ENCODE data around the gene TOPBP1. TPM values are rescaled to one million over a fixed set of nuclear protein-coding genes. Genes with fewer than 3 reads are reported as not detected.
A peak's percentile ranks its signal among the peaks of the same experiment; 100 is the strongest.

Gene TOPBP1
- total and polyA plus RNA-seq, 2 experiments from 2014 or later, result 15.8 to 42.2 TPM

DNA sequence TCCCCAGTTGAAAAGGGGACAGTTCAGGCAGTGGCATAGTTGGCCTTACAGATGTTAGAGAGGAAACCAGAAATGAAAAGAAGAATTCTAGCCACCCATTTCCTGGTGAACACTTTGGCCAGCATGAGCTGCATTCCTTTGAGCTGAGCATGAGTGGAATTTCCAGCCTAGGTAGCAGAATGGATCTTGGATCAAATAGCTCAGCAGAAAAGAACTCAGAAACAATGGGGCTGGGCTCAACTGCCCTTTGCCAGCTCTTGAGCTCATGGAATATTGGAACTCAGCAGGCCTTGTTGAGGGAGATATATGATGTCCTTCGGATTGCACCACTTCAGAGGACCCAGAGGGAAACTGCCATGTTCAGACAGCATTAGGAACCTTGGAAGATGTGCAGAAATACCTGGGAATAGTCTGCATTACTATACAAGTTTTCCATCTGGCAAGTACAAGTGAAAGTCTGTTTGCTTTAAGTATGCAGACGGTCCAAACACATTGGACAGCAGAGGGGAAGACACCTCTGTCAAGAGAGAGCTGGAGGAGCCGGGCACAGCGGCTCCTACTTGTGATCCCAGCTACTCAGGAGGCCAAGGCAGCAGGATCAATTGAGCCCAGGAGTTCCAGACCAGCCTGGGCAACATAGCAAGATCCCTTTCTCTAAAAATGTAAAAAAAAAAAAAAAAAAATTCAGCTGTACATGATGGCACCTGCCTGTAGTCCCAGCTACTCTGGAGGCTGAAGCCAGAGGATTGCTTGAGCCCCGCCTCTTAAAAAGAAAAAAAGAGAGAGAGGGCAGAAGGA is 91.4 kb downstream of the TOPBP1 start:
- Mint-ChIP-seq H3K36me3 (ENCODE audit: low read depth) (peaks cover 9% of the 10 kb centered on the region), H3K9me3 (no peaks in the 10 kb centered on the region), H3K27ac (0 out of 2 replicates have a peak overlapping the region, but pooled peaks have one; percentile 17), H3K4me3 (no peak overlapping the region), H3K27me3 (ENCODE audit: insufficient read depth, low read depth, poor library complexity) (peaks cover 7% of the 10 kb centered on the region), H3K4me1 (peaks cover 13% of the 10 kb centered on the region; the same call in 2 of the 3 replicates)
- Histone ChIP-seq H3F3A (replicated peaks; ENCODE audit: low read depth) (no peaks in the 10 kb centered on the region), H3K27me3 (ENCODE audit: insufficient read depth) (no peaks in the 10 kb centered on the region), H2AFZ (no peak overlapping the region), H4K20me1 (replicated peaks; ENCODE audit: insufficient read depth) (peaks cover 9% of the 10 kb centered on the region), H3K9me2 (ENCODE audit: insufficient read depth) (no peaks in the 10 kb centered on the region), H3K4me1 (ENCODE audit: insufficient read depth) (peaks cover 13% of the 10 kb centered on the region), H3K36me3 (ENCODE audit: insufficient read depth) (peaks cover 3% of the 10 kb centered on the region; the same call in 1 of the 2 replicates), H3K27ac (ENCODE audit: low read depth) (no peak overlapping the region), H3K79me2 (replicated peaks; ENCODE audit: insufficient read depth) (peaks cover 11% of the 10 kb centered on the region), H3K4me3 (no peak overlapping the region), H3K4me2 (no peak overlapping the region)
- peak; percentile 51 for DNase-seq (ENCODE audit: low spot score)
- no peak for TF ChIP-seq EZH2 (IDR thresholded peaks at IDR 0.05; ENCODE audit: low read depth, unreplicated experiment)
- TF ChIP-seq, protein P1, sequence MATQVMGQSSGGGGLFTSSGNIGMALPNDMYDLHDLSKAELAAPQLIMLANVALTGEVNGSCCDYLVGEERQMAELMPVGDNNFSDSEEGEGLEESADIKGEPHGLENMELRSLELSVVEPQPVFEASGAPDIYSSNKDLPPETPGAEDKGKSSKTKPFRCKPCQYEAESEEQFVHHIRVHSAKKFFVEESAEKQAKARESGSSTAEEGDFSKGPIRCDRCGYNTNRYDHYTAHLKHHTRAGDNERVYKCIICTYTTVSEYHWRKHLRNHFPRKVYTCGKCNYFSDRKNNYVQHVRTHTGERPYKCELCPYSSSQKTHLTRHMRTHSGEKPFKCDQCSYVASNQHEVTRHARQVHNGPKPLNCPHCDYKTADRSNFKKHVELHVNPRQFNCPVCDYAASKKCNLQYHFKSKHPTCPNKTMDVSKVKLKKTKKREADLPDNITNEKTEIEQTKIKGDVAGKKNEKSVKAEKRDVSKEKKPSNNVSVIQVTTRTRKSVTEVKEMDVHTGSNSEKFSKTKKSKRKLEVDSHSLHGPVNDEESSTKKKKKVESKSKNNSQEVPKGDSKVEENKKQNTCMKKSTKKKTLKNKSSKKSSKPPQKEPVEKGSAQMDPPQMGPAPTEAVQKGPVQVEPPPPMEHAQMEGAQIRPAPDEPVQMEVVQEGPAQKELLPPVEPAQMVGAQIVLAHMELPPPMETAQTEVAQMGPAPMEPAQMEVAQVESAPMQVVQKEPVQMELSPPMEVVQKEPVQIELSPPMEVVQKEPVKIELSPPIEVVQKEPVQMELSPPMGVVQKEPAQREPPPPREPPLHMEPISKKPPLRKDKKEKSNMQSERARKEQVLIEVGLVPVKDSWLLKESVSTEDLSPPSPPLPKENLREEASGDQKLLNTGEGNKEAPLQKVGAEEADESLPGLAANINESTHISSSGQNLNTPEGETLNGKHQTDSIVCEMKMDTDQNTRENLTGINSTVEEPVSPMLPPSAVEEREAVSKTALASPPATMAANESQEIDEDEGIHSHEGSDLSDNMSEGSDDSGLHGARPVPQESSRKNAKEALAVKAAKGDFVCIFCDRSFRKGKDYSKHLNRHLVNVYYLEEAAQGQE (IDR thresholded peaks at IDR 0.05; ENCODE audit: unreplicated experiment), result no peak
- TF ChIP-seq ZNF331 (CRISPR knock-in tag; IDR thresholded peaks at IDR 0.05; ENCODE audit: low read depth), result no peak
- ATAC-seq, result no peak

DNA sequence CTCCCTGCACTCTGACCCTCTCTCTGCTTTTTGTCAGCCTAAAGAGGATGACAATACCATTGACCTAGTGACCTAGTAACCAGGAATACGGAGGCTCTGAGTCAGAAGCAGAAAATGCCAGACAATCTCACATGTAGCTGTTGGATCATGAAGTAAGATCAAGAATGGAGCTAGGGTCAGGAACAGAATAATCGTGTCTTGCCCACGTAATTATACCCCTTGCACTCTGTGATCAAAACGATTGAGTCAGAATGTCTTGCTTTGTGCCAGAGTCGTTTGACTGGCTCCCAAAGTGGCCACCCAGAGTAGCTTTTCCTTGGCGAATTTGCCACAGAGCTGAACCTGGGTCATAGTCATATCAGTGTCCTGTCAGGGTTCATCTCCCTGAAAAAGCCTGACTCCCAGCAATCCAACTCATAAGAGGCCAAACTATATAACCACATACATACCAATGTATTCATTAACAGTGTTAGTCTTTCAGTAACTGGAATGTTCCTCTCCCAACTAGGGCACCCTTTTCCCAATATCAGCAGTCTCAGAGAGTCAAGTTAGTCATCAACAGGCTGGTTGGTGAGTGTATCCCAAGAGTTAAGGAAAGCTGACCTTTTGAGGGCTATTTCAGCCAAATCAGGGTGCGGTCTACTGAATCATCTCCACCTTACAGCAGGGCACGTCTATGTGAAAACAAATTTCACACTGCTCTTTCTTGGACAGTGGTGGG is 93.3 kb downstream of the TOPBP1 start:
- Mint-ChIP-seq H3K9me3 (no peaks in the 10 kb centered on the region), H3K4me3 (no peak overlapping the region), H3K36me3 (ENCODE audit: low read depth) (no peaks in the 10 kb centered on the region), H3K27me3 (ENCODE audit: insufficient read depth, low read depth, poor library complexity) (peaks cover 12% of the 10 kb centered on the region), H3K4me1 (peaks cover 10% of the 10 kb centered on the region; the same call in 2 of the 3 replicates), H3K27ac (no peak overlapping the region)
- no peaks in the 10 kb centered on the region for H3K27me3 ChIP-seq (ENCODE audit: insufficient read depth)
- no peak overlapping the region for H3K27ac ChIP-seq (ENCODE audit: low read depth)
- no peak overlapping the region for H2AFZ ChIP-seq
- no peaks in the 10 kb centered on the region for H3K79me2 ChIP-seq (replicated peaks; ENCODE audit: insufficient read depth)
- H3K4me1 ChIP-seq (ENCODE audit: insufficient read depth), result peaks cover 8% of the 10 kb centered on the region
- ATAC-seq (no peak), DNase-seq (ENCODE audit: low spot score) (no peak)
- H3K4me3 ChIP-seq, result no peak overlapping the region
- no peak overlapping the region for H3K4me2 ChIP-seq
- no peaks in the 10 kb centered on the region for H3K36me3 ChIP-seq (ENCODE audit: insufficient read depth)
- no peaks in the 10 kb centered on the region for H3K9me2 ChIP-seq (ENCODE audit: insufficient read depth)
- no peaks in the 10 kb centered on the region for H3F3A ChIP-seq (replicated peaks; ENCODE audit: low read depth)
- H4K20me1 ChIP-seq (replicated peaks; ENCODE audit: insufficient read depth), result no peaks in the 10 kb centered on the region
- TF ChIP-seq POLR2AphosphoS5 (IDR thresholded peaks at IDR 0.05; ENCODE audit: low read depth) (no peak), EZH2 (IDR thresholded peaks at IDR 0.05; ENCODE audit: low read depth, unreplicated experiment) (no peak), STAT1 (IDR thresholded peaks at IDR 0.05; ENCODE audit: unreplicated experiment) (no peak), CREB1 (CRISPR knock-in tag; IDR thresholded peaks at IDR 0.05; ENCODE audit: low read depth) (no peak), ZNF114 (CRISPR knock-in tag; IDR thresholded peaks at IDR 0.05) (no peak), NANOG (IDR thresholded peaks at IDR 0.05; ENCODE audit: borderline replicate concordance) (no peak), JUNB (IDR thresholded peaks at IDR 0.05; ENCODE audit: unreplicated experiment) (no peak)
- TF ChIP-seq, protein P1 (IDR thresholded peaks at IDR 0.05; ENCODE audit: unreplicated experiment), result no peak
